ENCODE data around the gene MST1.

MST1 gene

DNA sequence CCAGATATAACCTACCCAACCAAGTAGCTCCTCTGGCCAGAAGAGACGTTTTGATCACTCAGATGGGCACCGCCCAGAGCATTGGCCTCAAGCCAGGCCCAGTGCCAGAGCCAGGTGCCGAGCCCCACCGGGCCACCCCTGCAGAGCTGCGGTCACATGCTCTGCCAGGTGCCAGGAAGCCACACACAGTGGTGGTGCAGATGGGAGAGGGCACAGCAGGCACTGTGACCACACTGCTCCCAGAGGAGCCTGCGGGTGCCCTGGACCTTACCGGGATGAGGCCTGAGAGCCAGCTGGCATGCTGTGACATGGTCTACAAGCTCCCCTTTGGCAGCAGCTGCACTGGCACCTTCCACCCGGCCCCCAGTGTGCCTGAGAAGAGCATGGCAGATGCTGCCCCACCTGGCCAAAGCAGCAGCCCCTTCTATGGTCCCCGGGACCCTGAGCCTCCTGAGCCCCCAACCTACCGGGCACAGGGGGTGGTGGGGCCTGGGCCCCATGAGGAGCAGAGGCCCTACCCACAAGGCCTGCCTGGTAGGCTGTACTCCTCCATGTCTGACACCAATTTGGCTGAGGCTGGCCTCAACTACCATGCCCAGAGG lies 34.2 kb downstream of the MST1 start:
- DNase-seq = no peak

DNA sequence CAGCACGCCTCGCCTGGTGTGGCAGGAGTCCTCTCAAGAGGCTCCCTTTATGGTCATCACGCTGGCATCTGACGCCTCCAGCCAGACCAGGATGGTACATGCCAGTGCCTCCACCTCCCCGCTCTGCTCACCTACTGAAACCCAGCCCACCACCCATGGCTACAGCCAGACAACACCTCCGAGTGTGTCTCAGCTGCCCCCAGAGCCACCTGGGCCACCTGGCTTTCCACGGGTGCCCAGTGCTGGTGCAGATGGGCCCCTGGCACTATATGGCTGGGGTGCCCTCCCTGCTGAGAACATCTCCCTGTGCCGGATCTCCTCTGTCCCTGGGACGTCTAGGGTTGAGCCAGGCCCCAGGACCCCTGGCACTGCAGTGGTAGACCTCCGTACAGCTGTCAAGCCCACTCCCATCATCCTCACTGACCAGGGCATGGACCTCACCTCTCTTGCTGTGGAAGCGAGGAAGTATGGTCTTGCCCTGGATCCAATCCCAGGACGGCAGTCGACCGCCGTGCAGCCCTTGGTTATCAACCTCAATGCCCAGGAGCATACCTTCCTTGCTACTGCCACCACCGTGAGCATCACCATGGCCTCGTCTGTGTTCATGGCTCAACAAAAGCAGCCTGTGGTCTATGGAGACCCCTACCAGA lies 35.0 kb downstream of the MST1 start:
- no peak for DNase-seq

DNA sequence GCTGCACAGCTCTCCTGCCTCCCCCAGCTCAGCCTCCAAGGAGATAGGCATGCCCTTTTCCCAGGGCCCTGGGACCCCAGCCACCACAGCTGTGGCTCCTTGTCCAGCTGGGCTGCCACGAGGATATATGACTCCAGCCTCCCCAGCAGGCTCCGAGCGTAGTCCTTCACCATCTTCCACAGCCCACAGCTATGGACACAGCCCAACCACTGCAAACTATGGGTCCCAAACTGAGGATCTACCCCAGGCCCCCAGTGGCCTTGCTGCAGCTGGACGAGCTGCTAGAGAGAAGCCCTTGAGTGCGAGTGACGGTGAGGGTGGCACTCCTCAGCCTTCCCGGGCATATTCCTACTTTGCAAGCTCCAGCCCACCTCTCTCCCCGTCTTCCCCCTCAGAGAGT lies 35.7 kb downstream of the MST1 start:
- DNase-seq = no peak

DNA sequence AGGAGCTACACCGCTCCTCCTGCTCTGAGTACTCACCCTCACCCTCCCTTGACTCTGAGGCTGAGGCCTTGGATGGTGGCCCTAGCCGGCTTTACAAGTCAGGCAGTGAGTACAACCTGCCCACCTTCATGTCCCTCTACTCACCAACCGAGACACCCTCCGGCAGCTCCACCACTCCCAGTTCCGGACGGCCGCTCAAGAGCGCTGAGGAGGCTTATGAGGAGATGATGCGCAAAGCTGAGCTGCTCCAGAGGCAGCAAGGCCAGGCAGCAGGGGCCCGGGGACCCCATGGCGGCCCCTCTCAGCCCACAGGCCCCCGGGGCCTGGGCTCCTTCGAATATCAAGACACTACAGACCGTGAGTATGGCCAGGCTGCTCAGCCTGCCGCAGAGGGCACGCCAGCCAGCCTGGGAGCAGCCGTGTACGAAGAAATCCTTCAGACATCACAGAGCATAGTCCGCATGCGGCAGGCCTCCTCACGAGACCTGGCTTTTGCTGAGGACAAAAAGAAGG lies 36.3 kb downstream of the MST1 start:
- no peak for DNase-seq

DNA sequence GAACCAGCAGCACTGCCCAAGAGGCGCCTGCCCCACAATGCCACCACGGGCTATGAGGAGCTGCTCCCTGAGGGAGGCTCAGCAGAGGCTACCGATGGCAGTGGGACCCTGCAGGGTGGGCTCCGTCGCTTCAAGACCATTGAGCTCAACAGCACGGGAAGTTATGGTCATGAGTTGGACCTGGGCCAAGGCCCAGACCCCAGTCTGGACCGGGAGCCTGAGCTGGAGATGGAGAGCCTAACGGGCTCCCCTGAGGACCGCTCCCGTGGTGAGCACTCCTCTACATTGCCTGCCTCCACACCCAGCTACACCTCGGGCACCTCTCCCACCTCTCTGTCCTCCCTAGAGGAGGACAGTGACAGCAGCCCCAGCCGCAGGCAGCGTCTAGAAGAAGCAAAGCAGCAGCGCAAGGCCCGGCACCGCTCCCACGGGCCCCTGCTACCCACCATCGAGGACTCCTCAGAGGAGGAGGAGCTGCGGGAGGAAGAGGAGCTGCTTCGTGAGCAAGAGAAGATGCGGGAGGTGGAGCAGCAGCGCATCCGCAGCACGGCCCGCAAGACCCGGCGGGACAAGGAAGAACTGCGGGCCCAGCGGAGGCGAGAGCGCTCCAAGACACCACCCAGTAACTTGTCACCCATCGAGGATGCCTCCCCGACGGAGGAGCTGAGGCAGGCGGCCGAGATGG lies 36.9 kb downstream of the MST1 start:
- DNase-seq = no peak

DNA sequence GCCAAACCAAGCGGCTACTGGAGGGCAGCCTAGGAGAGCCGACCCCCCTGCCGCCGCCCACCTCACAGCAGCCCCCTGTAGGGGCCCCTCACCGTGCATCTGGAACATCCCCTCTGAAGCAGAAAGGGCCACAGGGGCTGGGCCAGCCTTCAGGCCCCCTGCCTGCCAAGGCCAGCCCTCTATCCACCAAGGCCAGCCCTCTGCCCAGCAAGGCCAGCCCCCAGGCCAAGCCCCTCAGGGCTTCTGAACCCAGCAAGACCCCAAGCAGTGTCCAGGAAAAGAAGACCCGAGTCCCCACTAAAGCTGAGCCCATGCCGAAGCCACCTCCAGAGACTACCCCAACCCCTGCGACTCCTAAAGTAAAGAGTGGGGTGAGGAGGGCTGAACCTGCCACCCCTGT lies 38.6 kb downstream of the MST1 start:
- no peak for DNase-seq

DNA sequence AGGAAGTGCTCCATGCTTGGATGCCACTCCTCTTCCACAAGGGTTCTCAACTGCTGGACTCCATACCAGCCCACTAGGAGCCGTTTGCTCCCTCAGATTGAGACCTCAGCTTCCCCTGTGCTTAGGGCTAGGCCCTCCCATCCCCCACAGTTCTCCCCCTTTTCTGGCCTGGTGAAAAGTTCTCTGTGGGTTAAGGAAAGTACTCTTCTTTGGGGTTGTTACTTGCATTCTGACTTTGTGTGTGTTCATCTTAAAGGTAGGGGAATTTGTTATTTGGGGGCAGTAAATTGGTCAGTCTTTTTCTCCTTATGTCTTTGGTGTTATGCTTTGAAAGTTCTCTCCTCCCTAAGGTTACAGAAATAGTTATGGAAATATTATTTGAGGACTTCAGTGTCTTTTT lies 39.1 kb downstream of the MST1 start:
- DNase-seq = no peak

DNA sequence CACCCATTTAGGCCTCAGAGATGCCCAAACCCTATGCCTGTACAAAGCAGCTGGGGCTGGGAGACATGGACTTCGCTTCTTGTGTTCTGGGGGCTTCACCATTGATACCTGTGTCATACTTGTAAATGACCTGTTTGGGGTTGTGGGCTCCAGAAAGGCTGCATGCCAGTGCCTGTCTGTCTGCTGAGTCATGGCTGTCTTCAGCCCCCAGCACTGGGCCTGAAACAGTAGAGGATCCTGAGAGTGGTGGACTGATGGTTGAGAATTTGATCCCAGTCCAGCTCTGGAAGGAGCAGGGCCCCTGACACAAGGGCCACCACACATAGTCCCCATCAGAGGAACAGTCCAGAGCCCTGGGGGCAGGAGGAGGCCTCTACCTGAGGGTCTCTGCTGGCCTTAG lies 39.7 kb downstream of the MST1 start:
- DNase-seq = no peak

DNA sequence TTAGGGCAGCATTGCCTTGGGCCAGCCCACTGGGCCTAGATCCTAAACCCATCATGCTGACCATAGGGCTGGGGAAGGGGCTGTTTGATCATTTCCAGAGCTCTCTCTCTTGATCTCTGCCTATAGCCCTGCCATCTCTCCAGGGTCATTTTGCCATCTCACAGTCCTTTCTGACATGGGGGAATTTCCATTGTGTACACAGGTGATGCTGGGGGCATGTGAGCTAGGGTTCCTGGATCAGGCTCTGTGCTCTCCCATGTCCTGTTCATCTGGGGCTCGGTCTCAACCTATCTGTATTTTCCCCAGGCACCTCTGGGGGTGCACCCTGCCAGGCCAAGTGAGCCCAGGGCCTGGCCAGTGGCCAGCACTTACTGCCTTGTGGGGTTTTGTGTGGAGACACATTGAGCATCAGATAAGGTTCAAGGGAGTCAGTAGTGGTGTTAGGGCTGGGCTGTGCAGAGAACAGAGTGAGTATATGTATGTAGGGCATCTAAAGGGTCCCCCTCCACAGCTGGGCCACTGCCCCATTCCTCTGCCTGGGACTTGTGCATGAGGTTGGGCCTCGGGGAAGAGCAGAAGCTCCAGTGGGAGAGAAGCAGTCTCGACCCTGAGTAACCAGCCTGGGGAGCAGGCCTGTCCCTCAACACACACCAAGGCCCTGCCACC lies 40.8 kb downstream of the MST1 start:
- no peak for DNase-seq

DNA sequence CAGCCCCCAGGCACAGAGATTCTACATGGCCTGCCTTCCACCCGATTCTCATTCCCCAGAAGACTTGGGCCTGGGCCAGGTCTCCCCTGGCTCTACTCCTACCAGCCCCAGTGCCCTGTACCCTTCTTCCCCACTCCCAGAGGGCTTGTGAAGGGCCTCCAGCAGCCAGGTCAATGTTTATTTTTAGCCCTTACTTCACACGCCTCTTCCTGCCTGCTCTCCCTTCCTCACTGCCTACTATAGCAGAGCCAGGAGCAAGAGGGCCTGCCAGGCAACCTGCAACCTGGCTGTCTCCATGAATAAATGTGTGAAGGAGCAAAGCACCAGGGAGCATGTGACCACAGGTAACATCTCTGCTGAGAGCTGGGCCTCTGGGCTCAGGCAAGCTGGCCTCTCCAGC lies 41.5 kb downstream of the MST1 start:
- DNase-seq = no peak

DNA sequence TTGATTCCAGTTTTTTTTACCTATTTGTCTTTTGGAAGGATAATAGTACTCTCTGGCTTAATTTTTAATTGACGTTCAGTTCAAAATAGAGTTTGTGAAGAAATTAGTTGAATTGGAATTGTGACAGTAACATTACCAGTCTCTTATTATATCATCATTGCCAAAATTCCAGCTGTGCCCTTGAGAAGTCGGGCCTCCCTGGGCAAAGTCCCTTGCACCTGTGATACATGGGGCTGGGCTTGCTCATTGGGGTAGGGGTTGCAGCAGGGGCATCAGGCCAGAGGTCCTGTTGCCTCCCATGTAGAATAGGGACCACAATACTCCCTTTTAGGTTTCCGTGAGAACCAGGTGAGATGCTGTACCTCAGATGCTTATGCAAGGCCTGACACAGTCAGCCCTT lies 43.0 kb downstream of the MST1 start:
- DNase-seq = no peak

DNA sequence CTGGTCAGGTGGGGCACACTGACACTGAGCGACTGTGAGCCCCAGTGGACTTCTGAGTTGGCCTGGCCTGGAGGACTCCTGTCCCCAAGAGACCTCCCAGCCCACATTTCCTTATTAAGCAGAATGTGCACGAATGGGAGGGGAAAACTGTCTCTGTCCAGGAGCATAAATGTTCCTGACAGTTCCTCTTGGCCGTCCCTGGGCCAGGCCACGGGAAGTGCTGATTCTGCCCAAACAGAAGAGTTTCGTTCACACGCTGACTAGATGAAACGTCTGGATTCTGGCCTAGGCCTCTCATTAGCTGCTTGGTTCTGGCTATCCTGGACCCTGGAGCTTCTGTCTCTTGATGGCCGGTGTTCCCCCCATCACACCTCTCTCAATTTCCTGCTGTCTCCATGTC lies 44.6 kb downstream of the MST1 start:
- DNase-seq = no peak

DNA sequence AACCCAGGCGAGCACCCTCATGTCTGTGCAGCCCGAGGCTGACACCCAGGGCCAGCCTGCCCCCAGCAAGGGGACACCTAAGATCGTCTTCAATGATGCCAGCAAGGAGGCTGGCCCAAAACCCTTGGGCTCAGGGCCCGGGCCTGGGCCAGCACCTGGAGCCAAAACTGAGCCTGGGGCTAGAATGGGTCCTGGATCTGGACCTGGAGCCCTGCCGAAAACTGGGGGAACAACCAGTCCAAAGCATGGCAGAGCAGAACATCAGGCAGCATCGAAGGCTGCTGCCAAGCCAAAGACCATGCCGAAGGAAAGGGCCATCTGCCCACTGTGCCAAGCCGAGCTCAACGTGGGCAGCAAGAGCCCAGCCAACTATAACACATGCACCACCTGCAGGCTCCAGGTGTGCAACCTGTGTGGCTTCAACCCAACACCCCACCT lies 46.5 kb downstream of the MST1 start:
- no peak for DNase-seq

DNA sequence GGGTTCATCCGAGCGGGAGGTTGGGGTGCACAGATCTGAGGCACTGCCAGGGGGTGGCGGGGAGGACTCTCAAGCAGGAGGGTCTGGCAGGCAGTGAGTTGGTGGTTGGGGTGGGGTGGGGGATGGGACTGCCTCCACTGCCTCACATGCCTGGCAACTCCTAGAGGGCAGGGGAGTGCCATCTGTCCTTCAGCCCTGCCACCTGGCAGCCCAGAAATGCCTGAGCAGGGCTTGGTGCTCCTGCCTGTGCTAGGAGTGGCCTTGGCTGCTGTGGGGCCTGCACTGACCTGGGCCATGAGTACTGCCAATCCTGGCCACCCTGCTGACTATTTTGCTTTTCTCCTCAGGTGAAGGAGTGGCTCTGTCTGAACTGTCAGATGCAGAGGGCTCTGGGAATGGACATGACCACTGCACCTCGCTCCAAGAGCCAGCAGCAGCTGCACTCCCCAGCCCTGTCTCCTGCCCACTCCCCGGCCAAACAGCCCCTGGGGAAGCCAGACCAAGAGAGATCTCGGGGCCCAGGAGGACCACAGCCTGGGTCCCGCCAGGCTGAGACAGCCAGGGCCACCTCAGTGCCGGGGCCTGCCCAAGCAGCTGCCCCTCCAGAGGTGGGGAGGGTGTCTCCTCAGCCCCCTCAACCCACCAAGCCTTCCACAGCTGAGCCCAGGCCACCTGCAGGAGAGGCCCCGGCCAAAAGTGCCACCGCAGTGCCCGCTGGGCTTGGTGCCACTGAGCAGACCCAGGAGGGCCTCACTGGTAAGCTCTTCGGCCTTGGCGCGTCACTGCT lies 47.2 kb downstream of the MST1 start:
- DNase-seq = no peak

DNA sequence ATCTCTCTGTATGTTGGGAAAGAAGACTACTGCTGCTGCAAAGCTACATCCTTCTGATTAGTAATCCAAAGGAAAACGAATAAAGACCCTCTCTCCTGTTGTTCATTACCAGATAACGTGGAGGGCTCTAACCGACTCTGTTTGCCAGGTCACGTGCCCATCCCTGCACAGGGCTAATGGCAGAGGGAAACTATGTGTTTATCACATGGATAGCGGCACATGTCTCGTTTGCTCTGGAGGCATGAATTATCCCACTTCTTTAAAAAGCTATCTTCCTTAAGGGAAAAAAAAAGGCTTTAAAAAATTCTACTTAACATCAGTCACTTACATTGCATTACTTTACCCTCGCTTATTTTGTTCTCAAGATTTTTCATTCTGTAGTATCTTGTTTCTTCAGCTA lies 48.0 kb downstream of the MST1 start:
- no peak for DNase-seq

DNA sequence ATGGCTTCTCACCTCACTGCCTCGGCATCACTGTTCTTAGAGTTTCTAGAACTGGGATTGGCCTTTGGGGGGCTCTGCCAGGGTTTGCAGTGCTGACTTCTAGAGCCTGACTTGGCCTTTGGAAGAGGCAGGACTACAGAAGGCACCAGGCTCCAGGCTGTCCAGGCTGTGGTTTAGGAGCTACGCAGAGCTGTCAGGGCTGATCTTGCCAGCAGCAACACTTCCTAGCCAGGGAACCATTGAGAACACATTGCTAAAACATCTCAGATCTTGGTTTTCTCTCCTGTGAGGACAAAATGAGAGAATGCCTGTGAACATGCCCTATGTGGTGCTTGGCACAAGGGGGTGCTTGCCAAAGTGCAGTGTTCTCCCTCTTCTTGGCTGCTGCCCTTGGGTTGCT lies 49.7 kb downstream of the MST1 start:
- no peak for DNase-seq

DNA sequence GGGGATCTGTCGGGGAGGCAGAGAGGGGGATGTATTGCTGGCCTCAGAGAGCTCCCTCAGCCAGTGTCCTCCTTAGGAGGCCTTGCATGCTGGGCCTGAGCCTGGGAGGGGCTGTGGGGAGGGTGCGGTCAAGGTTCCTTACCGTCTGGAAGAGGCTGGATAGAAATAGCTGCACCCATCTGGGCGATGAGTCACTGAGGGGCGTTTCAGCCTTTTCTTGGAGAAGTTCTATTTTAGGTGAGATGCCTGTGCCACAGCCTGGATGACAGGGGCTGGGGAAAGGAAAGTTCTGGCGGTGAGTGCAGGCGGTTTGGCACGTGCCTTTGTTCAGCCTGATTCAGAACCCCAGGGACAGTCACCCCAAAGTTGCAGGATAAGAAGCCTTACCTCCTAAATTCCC lies 50.8 kb downstream of the MST1 start:
- DNase-seq = no peak

DNA sequence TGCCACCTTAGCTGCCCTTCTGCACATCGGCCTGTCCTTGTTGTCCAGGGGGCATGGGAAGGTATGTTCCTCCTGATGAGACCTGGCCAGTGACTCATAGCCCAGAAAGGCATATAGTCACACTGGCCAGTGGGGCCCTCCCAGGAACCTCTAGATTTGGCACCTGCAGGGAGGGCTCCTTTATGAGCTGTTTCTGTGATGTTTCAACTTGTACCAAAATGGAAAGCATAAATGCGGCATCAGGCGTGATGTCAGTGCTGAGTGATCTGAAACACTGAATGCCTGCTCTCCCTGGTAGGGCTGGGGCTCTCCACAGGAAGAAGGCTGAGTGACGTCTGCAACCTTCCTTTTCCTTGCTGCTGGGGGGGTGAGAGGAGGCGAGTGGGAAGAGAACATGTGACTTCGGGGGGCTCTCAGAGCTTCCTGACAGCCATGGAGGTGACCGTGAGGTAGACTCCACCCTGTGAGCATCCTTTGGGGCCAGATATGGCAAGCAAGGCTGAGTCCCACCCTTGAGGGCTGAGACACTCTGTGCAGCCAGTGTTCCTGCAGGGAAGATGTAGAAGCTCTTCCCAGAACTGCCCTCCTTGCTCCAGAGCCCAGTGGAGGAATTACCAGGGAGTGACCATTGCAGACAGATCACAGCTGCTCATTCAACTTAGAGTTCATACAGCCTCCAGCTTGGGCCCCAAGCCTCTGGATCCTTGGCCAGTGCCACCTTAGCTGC lies 52.2 kb downstream of the MST1 start:
- no peak for DNase-seq

DNA sequence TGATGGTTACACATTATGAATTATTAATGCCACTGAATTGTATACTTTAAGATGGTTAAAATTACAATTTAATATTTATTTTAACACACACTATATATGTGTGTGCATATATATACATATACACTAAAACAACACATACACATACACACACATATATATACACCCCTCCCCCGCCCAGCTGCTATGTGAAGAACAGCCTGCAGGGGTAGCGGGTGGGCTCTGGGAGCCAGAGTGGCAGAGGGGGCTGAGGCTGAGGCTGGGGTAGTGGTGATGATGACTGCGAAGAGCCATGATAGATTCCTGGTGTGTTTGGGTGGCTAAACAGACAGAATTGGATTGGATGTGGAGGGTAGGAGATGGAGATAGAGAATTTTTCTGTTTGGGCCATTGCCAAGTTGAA lies 54.5 kb downstream of the MST1 start:
- no peak for DNase-seq

Measured in effector CD8-positive, alpha-beta T cell (primary cell).